Measurements from ENCODE around the gene TAF11L6.
"Not testable (repeated sequence)": the region's sequence is repeated elsewhere in the genome, so short reads cannot be mapped to it uniquely, and the experiment has no call there.

Gene TAF11L6

DNA sequence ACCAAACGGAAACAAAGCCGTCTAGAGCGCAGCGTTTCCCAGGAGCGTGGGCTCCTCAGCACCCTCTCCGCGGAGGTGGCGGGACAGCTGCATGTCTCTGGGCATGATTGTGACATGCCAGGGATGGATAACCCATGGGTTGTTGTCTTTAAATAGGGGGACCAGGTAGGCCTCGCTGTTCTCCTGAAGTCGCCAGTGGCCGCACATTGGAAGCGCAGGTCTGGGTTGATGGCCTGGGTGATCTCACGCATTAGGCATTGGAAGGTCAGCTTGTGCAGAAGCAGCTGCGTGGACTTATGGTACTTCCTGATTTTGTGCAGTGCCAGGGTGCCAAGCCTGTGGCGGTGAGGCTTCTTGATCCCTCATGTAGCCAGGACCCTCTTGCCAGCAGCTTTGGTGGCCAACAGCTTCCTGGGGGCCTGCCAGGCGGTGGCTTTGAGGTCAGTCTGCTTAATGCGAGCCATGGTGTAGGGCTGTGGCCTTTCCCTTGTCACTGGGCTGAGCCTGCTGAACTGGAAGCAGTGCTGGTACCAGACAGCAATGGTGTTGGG lies 16.6 kb upstream of the TAF11L6 start:
- H3K27ac ChIP-seq = no peak overlapping the region
- no peak for TF ChIP-seq ZFX (IDR thresholded peaks at IDR 0.05; ENCODE audit: borderline replicate concordance)
- TF ChIP-seq, protein P1, sequence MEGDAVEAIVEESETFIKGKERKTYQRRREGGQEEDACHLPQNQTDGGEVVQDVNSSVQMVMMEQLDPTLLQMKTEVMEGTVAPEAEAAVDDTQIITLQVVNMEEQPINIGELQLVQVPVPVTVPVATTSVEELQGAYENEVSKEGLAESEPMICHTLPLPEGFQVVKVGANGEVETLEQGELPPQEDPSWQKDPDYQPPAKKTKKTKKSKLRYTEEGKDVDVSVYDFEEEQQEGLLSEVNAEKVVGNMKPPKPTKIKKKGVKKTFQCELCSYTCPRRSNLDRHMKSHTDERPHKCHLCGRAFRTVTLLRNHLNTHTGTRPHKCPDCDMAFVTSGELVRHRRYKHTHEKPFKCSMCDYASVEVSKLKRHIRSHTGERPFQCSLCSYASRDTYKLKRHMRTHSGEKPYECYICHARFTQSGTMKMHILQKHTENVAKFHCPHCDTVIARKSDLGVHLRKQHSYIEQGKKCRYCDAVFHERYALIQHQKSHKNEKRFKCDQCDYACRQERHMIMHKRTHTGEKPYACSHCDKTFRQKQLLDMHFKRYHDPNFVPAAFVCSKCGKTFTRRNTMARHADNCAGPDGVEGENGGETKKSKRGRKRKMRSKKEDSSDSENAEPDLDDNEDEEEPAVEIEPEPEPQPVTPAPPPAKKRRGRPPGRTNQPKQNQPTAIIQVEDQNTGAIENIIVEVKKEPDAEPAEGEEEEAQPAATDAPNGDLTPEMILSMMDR (IDR thresholded peaks at IDR 0.05) = no peak

DNA sequence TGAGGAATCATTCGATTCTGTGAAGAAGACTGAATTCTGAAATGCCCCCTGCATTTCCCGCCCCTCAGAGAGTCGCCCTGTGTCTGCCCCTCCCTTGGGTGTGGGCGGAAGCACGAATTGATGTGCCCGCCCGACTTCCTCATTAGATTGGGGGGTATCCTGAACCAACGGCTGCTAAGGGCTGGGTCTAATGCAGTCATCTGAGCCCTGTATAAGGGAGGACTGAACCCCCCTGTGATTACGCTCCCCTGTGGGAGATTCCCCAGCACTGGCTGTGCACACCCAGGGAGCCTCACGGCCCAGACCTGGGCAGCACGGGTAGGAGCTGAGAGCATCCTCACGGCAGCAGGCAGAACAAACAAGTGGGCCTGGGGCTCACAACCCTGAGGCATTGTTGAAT lies 10.9 kb upstream of the TAF11L6 start:
- H3K27ac ChIP-seq = not testable (repeated sequence)

DNA sequence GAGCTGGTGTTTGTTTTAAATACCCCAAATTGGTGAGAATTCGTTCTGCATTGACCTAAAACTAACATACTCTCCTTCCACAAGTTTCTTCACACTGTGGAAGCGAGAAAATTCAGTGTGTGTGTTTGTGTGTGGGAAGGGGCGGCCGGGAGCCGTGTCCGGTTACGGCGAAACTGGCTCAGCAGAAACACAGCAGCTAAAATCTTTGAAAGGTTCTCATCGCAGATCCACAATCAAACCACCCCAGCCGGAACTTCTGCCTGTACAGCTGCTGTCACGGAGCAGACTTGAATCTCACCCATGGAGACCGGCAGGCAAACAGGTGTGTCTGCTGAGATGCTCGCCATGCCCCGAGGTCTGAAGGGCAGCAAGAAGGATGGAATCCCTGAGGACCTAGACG lies 10.4 kb upstream of the TAF11L6 start, which contains the start of gene TAF11L3:
TAF11L3 (plus strand) TSS at position 301 of the 400 bp plus-strand sequence.
- not testable (repeated sequence) for H3K27ac ChIP-seq

DNA sequence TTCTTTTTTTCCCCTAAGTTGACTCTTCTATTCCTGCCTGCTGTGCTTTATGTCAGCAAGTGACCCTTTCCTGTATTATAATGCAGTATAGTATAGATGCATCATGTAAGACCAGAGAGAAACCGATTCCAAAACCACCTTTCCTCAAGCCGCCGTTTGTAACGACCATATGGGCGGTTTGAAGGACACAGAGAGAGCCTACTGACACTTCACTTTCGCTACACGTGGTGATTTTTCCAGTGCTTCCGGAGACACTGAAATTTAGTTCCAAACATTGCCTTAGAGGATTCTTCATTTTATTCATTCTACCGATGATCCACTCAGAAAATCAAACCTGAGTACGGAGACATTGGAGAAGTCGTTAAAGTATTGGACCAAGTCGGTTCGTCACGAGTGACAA lies 9.0 kb upstream of the TAF11L6 start:
- H3K27ac ChIP-seq = not testable (repeated sequence)

DNA sequence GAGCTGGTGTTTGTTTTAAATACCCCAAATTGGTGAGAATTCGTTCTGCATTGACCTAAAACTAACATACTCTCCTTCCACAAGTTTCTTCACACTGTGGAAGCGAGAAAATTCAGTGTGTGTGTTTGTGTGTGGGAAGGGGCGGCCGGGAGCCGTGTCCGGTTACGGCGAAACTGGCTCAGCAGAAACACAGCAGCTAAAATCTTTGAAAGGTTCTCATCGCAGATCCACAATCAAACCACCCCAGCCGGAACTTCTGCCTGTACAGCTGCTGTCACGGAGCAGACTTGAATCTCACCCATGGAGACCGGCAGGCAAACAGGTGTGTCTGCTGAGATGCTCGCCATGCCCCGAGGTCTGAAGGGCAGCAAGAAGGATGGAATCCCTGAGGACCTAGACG lies 7.0 kb upstream of the TAF11L6 start, which contains the start of gene TAF11L4:
TAF11L4 (plus strand) TSS at position 301 of the 400 bp plus-strand sequence.
- H3K27ac ChIP-seq = not testable (repeated sequence)

DNA sequence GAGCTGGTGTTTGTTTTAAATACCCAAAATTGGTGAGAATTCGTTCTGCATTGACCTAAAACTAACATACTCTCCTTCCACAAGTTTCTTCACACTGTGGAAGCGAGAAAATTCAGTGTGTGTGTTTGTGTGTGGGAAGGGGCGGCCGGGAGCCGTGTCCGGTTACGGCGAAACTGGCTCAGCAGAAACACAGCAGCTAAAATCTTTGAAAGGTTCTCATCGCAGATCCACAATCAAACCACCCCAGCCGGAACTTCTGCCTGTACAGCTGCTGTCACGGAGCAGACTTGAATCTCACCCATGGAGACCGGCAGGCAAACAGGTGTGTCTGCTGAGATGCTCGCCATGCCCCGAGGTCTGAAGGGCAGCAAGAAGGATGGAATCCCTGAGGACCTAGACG lies 3.5 kb upstream of the TAF11L6 start, which contains the start of gene TAF11L5:
TAF11L5 (plus strand) TSS at position 301 of the 400 bp plus-strand sequence.
- H3K27ac ChIP-seq = not testable (repeated sequence)

DNA sequence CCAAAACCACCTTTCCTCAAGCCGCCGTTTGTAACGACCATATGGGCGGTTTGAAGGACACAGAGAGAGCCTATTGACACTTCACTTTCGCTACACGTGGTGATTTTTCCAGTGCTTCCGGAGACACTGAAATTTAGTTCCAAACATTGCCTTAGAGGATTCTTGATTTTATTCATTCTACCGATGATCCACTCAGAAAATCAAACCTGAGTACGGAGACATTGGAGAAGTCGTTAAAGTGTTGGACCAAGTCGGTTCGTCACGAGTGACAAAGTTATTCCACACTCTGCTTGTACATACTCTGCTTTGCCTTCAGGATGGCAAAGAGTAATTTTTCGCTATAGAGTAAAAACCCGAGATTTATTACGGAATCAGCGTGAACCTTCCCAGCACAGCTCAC lies 2.0 kb upstream of the TAF11L6 start:
- H3K27ac ChIP-seq = not testable (repeated sequence)
